GM12801 (cell line): ENCODE results near the gene FBXO42.

Experiments used
- CTCF ChIP-seq: IDR thresholded peaks from one replicate; pipeline ENCODE4 v1.5.1; 2011; ENCODE audit warnings: control low read depth; ENCODE audit not compliant: insufficient read length; ENCODE audit errors: extremely low read depth

Gene FBXO42

GRCh38 chr1:16231331-16232315 lies 120.7 kb downstream of the FBXO42 start:
- no peak for TF ChIP-seq CTCF

- no peak for TF ChIP-seq CTCF
Observed at GRCh38 chr1:16230744-16231143, 121.5 kb downstream of the FBXO42 start.

- no peak for TF ChIP-seq CTCF
Observed at GRCh38 chr1:16229976-16230740, 122.1 kb downstream of the FBXO42 start.

GRCh38 chr1:16226490-16227179 lies 125.6 kb downstream of the FBXO42 start:
- no peak for TF ChIP-seq CTCF

GRCh38 chr1:16226129-16226489 lies 126.2 kb downstream of the FBXO42 start:
- no peak for TF ChIP-seq CTCF

- no peak for TF ChIP-seq CTCF
Observed at GRCh38 chr1:16224472-16224871, 127.8 kb downstream of the FBXO42 start.

GRCh38 chr1:16221499-16221898 lies 130.8 kb downstream of the FBXO42 start:
- TF ChIP-seq CTCF, result no peak
